Raji (cell line): ENCODE measurements around the gene PRKG1.

ENCODE experiments used
- POLR2A ChIP-seq: IDR thresholded peaks from 2 replicates; pipeline ENCODE4 v1.6.1; 2011; ENCODE audit warnings: low read depth, low read length, control low read depth; ENCODE audit not compliant: insufficient read depth

Gene PRKG1

GRCh38 chr10:52121688-52122087 is 1047.4 kb downstream of the PRKG1 start:
- no peak for TF ChIP-seq POLR2A

- TF ChIP-seq POLR2A = no peak
These were observed 1053.9 kb downstream of the PRKG1 start for GRCh38 chr10:52128056-52128683.

GRCh38 chr10:52129410-52130178 is 1055.3 kb downstream of the PRKG1 start:
- no peak for TF ChIP-seq POLR2A

GRCh38 chr10:52135101-52135500 is 1060.8 kb downstream of the PRKG1 start:
- TF ChIP-seq POLR2A = no peak

GRCh38 chr10:52136921-52137320 is 1062.6 kb downstream of the PRKG1 start:
- TF ChIP-seq POLR2A = no peak

- TF ChIP-seq POLR2A = no peak
These were observed 1069.1 kb downstream of the PRKG1 start for GRCh38 chr10:52143338-52143737.

- TF ChIP-seq POLR2A = no peak
These were observed 1071.3 kb downstream of the PRKG1 start for GRCh38 chr10:52145636-52146035.

- TF ChIP-seq POLR2A = no peak
These were observed 1072.5 kb downstream of the PRKG1 start for GRCh38 chr10:52146766-52147165.

GRCh38 chr10:52170776-52171175 is 1096.5 kb downstream of the PRKG1 start:
- TF ChIP-seq POLR2A = no peak

- TF ChIP-seq POLR2A = no peak
These were observed 1098.3 kb downstream of the PRKG1 start for GRCh38 chr10:52172581-52172980.

GRCh38 chr10:52185256-52185655 is 1111.0 kb downstream of the PRKG1 start:
- no peak for TF ChIP-seq POLR2A

- no peak for TF ChIP-seq POLR2A
These were observed 1113.4 kb downstream of the PRKG1 start for GRCh38 chr10:52187521-52188258.

- TF ChIP-seq POLR2A = no peak
These were observed 1116.8 kb downstream of the PRKG1 start for GRCh38 chr10:52191049-52191448.

- no peak for TF ChIP-seq POLR2A
These were observed 1119.9 kb downstream of the PRKG1 start for GRCh38 chr10:52194191-52194590.

GRCh38 chr10:52194716-52195115 is 1120.4 kb downstream of the PRKG1 start:
- TF ChIP-seq POLR2A = no peak

- TF ChIP-seq POLR2A = no peak
These were observed 1122.8 kb downstream of the PRKG1 start for GRCh38 chr10:52197098-52197497.
